ENCODE results near the gene DNAJA4.

DNA sequence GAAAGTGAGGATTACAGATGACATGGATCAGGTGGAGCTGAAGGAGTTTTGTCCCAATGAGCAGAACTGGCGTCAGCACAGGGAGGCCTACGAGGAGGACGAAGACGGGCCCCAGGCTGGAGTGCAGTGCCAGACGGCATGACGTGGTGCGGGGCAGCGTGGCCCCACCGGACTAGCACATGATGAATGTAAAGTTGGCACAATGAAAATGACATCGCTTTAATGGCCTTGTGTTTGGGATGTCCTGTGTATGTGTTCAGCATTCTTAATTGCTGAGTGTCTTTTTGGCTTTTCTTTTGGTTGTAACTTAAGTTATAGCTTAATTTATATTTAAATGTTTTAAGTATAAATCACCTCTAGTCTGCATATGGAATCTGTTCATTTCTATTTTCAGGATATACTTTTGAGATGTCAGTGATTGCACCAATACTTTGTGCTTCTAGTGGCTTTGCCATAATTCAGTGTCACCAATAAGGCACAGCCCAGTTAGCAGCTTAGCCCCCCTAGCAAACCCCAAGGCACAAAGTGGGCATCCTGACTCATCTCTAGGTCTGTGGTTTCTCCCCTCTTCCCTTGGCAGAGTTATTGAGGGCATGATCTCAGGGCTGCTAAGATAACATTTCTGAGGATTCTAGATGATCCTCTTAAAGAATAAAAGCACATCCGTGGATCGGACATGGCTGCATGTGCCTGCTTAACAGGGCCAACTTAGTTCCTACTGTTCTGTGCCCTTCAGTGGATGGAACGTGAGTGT, 16.1 kb downstream of the DNAJA4 start:
- TF ChIP-seq CTCF (IDR thresholded peaks at IDR 0.05; ENCODE audit: low read length), result no peak
- no peak for TF ChIP-seq EZH2 (IDR thresholded peaks at IDR 0.05; ENCODE audit: borderline replicate concordance, low read length)

All from OCI-LY1 (cell line).